IMR-90 (cell line): ENCODE data around the gene GLT8D2.

Experiments used
- CTCF ChIP-seq: conservative IDR thresholded peaks from 2 replicates; pipeline ENCODE4 v1.5.1; 2012; ENCODE audit warnings: mild to moderate bottlenecking, low read depth, low read length, improper control_type of control experiment
- RAD21 ChIP-seq: IDR thresholded peaks from 2 replicates; pipeline ENCODE4 v1.6.1; 2012; ENCODE audit warnings: low read length, improper control_type of control experiment
- SMC3 ChIP-seq: fragments of 150-350 bp; IDR thresholded peaks from 2 replicates; pipeline ENCODE4 v1.6.1; 2016; ENCODE audit warnings: low read depth, mild to moderate bottlenecking, antibody characterized with exemption, low read length, moderate library complexity

- TF ChIP-seq CTCF (no peak), RAD21 (no peak), SMC3 (no peak)
Observed at GRCh38 chr12:103958621-103959020, 91.4 kb downstream of the GLT8D2 start.
